Measurements from ENCODE around the gene IGF2R.

The IGF2R gene

GRCh38 chr6:160054271-160054670 lies 85.4 kb downstream of the IGF2R start:
- Histone ChIP-seq H3K4me1 (ENCODE audit: control insufficient read depth, insufficient read depth, low read length) (no peaks in the 10 kb centered on the region), H3K9me3 (ENCODE audit: control insufficient read depth, low read length) (no peaks in the 10 kb centered on the region), H3K27me3 (ENCODE audit: control insufficient read depth, insufficient read depth, low read length) (no peaks in the 10 kb centered on the region), H3K9ac (ENCODE audit: low read length) (no peak overlapping the region), H3K36me3 (ENCODE audit: control insufficient read depth, insufficient read depth, low read length) (peaks cover 8% of the 10 kb centered on the region), H3K4me3 (ENCODE audit: low read length) (no peak overlapping the region)

- Histone ChIP-seq H3K27me3 (ENCODE audit: control insufficient read depth, insufficient read depth, low read length) (no peaks in the 10 kb centered on the region), H3K4me3 (ENCODE audit: low read length) (no peak overlapping the region), H3K36me3 (ENCODE audit: control insufficient read depth, insufficient read depth, low read length) (peaks cover 6% of the 10 kb centered on the region), H3K9ac (ENCODE audit: low read length) (no peak overlapping the region), H3K9me3 (ENCODE audit: control insufficient read depth, low read length) (no peaks in the 10 kb centered on the region), H3K4me1 (ENCODE audit: control insufficient read depth, insufficient read depth, low read length) (no peaks in the 10 kb centered on the region)
These were observed 86.0 kb downstream of the IGF2R start for GRCh38 chr6:160054913-160055312.

GRCh38 chr6:160055378-160055777 lies 86.5 kb downstream of the IGF2R start:
- Histone ChIP-seq H3K4me1 (ENCODE audit: control insufficient read depth, insufficient read depth, low read length) (no peaks in the 10 kb centered on the region), H3K27me3 (ENCODE audit: control insufficient read depth, insufficient read depth, low read length) (no peaks in the 10 kb centered on the region), H3K9me3 (ENCODE audit: control insufficient read depth, low read length) (no peaks in the 10 kb centered on the region), H3K9ac (ENCODE audit: low read length) (no peak overlapping the region), H3K36me3 (ENCODE audit: control insufficient read depth, insufficient read depth, low read length) (peaks cover 6% of the 10 kb centered on the region), H3K4me3 (ENCODE audit: low read length) (no peak overlapping the region)

GRCh38 chr6:160055813-160056212 lies 86.9 kb downstream of the IGF2R start:
- peaks cover 6% of the 10 kb centered on the region for H3K36me3 ChIP-seq (ENCODE audit: control insufficient read depth, insufficient read depth, low read length)
- H3K9me3 ChIP-seq (ENCODE audit: control insufficient read depth, low read length), result no peaks in the 10 kb centered on the region
- H3K9ac ChIP-seq (ENCODE audit: low read length), result no peak overlapping the region
- no peaks in the 10 kb centered on the region for H3K27me3 ChIP-seq (ENCODE audit: control insufficient read depth, insufficient read depth, low read length)
- no peak overlapping the region for H3K4me3 ChIP-seq (ENCODE audit: low read length)
- no peaks in the 10 kb centered on the region for H3K4me1 ChIP-seq (ENCODE audit: control insufficient read depth, insufficient read depth, low read length)

GRCh38 chr6:160057080-160057479 lies 88.2 kb downstream of the IGF2R start:
- Histone ChIP-seq H3K27me3 (ENCODE audit: control insufficient read depth, insufficient read depth, low read length) (no peaks in the 10 kb centered on the region), H3K36me3 (ENCODE audit: control insufficient read depth, insufficient read depth, low read length) (peaks cover 10% of the 10 kb centered on the region), H3K9ac (ENCODE audit: low read length) (no peak overlapping the region), H3K4me1 (ENCODE audit: control insufficient read depth, insufficient read depth, low read length) (no peaks in the 10 kb centered on the region), H3K4me3 (ENCODE audit: low read length) (no peak overlapping the region), H3K9me3 (ENCODE audit: control insufficient read depth, low read length) (no peaks in the 10 kb centered on the region)

- no peak overlapping the region for H3K4me3 ChIP-seq (ENCODE audit: low read length)
- no peaks in the 10 kb centered on the region for H3K27me3 ChIP-seq (ENCODE audit: control insufficient read depth, insufficient read depth, low read length)
- H3K9ac ChIP-seq (ENCODE audit: low read length), result no peak overlapping the region
- H3K36me3 ChIP-seq (ENCODE audit: control insufficient read depth, insufficient read depth, low read length), result peaks cover 10% of the 10 kb centered on the region
- H3K9me3 ChIP-seq (ENCODE audit: control insufficient read depth, low read length), result no peaks in the 10 kb centered on the region
- no peaks in the 10 kb centered on the region for H3K4me1 ChIP-seq (ENCODE audit: control insufficient read depth, insufficient read depth, low read length)
These were observed 89.8 kb downstream of the IGF2R start for GRCh38 chr6:160058603-160059215.

GRCh38 chr6:160060221-160060620 lies 91.3 kb downstream of the IGF2R start:
- H3K4me1 ChIP-seq (ENCODE audit: control insufficient read depth, insufficient read depth, low read length), result no peaks in the 10 kb centered on the region
- no peak overlapping the region for H3K4me3 ChIP-seq (ENCODE audit: low read length)
- no peaks in the 10 kb centered on the region for H3K27me3 ChIP-seq (ENCODE audit: control insufficient read depth, insufficient read depth, low read length)
- H3K36me3 ChIP-seq (ENCODE audit: control insufficient read depth, insufficient read depth, low read length), result peaks cover 8% of the 10 kb centered on the region
- no peak overlapping the region for H3K9ac ChIP-seq (ENCODE audit: low read length)
- no peaks in the 10 kb centered on the region for H3K9me3 ChIP-seq (ENCODE audit: control insufficient read depth, low read length)

- Histone ChIP-seq H3K4me3 (ENCODE audit: low read length) (no peak overlapping the region), H3K36me3 (ENCODE audit: control insufficient read depth, insufficient read depth, low read length) (peaks cover 4% of the 10 kb centered on the region), H3K9me3 (ENCODE audit: control insufficient read depth, low read length) (no peaks in the 10 kb centered on the region), H3K9ac (ENCODE audit: low read length) (no peak overlapping the region), H3K4me1 (ENCODE audit: control insufficient read depth, insufficient read depth, low read length) (no peaks in the 10 kb centered on the region), H3K27me3 (ENCODE audit: control insufficient read depth, insufficient read depth, low read length) (no peaks in the 10 kb centered on the region)
These were observed 92.1 kb downstream of the IGF2R start for GRCh38 chr6:160060920-160061447.

GRCh38 chr6:160063771-160064413 lies 95.0 kb downstream of the IGF2R start:
- Histone ChIP-seq H3K4me3 (ENCODE audit: low read length) (no peak overlapping the region), H3K9me3 (ENCODE audit: control insufficient read depth, low read length) (no peaks in the 10 kb centered on the region), H3K9ac (ENCODE audit: low read length) (no peak overlapping the region), H3K4me1 (ENCODE audit: control insufficient read depth, insufficient read depth, low read length) (no peaks in the 10 kb centered on the region), H3K27me3 (ENCODE audit: control insufficient read depth, insufficient read depth, low read length) (no peaks in the 10 kb centered on the region), H3K36me3 (ENCODE audit: control insufficient read depth, insufficient read depth, low read length) (peaks cover 4% of the 10 kb centered on the region)

- H3K27me3 ChIP-seq (ENCODE audit: control insufficient read depth, insufficient read depth, low read length), result no peaks in the 10 kb centered on the region
- H3K36me3 ChIP-seq (ENCODE audit: control insufficient read depth, insufficient read depth, low read length), result peaks cover 8% of the 10 kb centered on the region
- H3K4me1 ChIP-seq (ENCODE audit: control insufficient read depth, insufficient read depth, low read length), result no peaks in the 10 kb centered on the region
- H3K9ac ChIP-seq (ENCODE audit: low read length), result no peak overlapping the region
- no peaks in the 10 kb centered on the region for H3K9me3 ChIP-seq (ENCODE audit: control insufficient read depth, low read length)
- H3K4me3 ChIP-seq (ENCODE audit: low read length), result no peak overlapping the region
These were observed 96.3 kb downstream of the IGF2R start for GRCh38 chr6:160065200-160065599.

GRCh38 chr6:160067564-160067963 lies 98.7 kb downstream of the IGF2R start:
- Histone ChIP-seq H3K27me3 (ENCODE audit: control insufficient read depth, insufficient read depth, low read length) (no peaks in the 10 kb centered on the region), H3K4me3 (ENCODE audit: low read length) (no peak overlapping the region), H3K9me3 (ENCODE audit: control insufficient read depth, low read length) (no peaks in the 10 kb centered on the region), H3K9ac (ENCODE audit: low read length) (no peak overlapping the region), H3K4me1 (ENCODE audit: control insufficient read depth, insufficient read depth, low read length) (no peaks in the 10 kb centered on the region), H3K36me3 (ENCODE audit: control insufficient read depth, insufficient read depth, low read length) (peaks cover 16% of the 10 kb centered on the region)

GRCh38 chr6:160068346-160068745 lies 99.5 kb downstream of the IGF2R start:
- H3K9me3 ChIP-seq (ENCODE audit: control insufficient read depth, low read length), result no peaks in the 10 kb centered on the region
- H3K27me3 ChIP-seq (ENCODE audit: control insufficient read depth, insufficient read depth, low read length), result no peaks in the 10 kb centered on the region
- peaks cover 23% of the 10 kb centered on the region for H3K36me3 ChIP-seq (ENCODE audit: control insufficient read depth, insufficient read depth, low read length)
- no peak overlapping the region for H3K4me3 ChIP-seq (ENCODE audit: low read length)
- H3K9ac ChIP-seq (ENCODE audit: low read length), result no peak overlapping the region
- no peaks in the 10 kb centered on the region for H3K4me1 ChIP-seq (ENCODE audit: control insufficient read depth, insufficient read depth, low read length)

Data from mucosa of stomach (tissue), 1 donor.